Breast epithelium (tissue), 3 donors: ENCODE measurements around the gene NTN3.
A peak's percentile ranks its signal among the peaks of the same experiment; 100 is the strongest.

Source experiments
- CTCF ChIP-seq, 3 donors: fragments of 450-650 bp; IDR thresholded peaks; one replicate each; pipeline ENCODE4 v1.5.1; 2016 to 2017; ENCODE audit warnings: antibody characterized with exemption in 3 of 3, mild to moderate bottlenecking in 3 of 3, moderate library complexity in 3 of 3
- POLR2A ChIP-seq: fragments of 450-650 bp; IDR thresholded peaks from one replicate; pipeline ENCODE4 v1.6.1; 2016; ENCODE audit warnings: antibody characterized with exemption, mild to moderate bottlenecking, moderate library complexity

- TF ChIP-seq CTCF (IDR thresholded peaks at IDR 0.05) (peak in 1 of 3 donors; percentile 16), POLR2A (no peak)
These were observed 15.8 kb downstream of the NTN3 start for GRCh38 chr16:2486645-2487516.
